Left ventricle myocardium superior (tissue), 1 donor: ENCODE data around the gene RAB3IP. TPM values are rescaled to one million over a fixed set of nuclear protein-coding genes. Genes with fewer than 3 reads are reported as not detected.
"Not testable (repeated sequence)": the region's sequence is repeated elsewhere in the genome, so short reads cannot be mapped to it uniquely, and the experiment has no call there.

Source experiments
- ATAC-seq: fragments of 200-7000 bp; cut with Tn5 transposase; one replicate; pipeline ENCODE4 v1.9.1; 2020; ENCODE audit warnings: mild to moderate bottlenecking, moderate library complexity
- DNase-seq: peaks from one replicate; pipeline ENCODE4 v3.0.0-alpha.2; 2020
- intact Hi-C: fragments of 100-400 bp; cut with micrococcal nuclease; formaldehyde crosslinking; loops from one replicate; pipeline ENCODE4 v1.11.0; 2022
- total RNA-seq: library from RNA; stranded (reverse); fragmentation: NEBNext Ultra II Directional; extraction: Animal tissue kit (Norgen Biotek cat#: 25700); gene quantifications from one replicate; pipeline ENCODE4 v1.2.1, GENCODE V29; 2021
- donor health status: DM: no; HTN: yes; CAD: no; lungs with severe emphysema.

Gene RAB3IP
- total RNA-seq, 1 donor from 2014 or later: 39.4 TPM

DNA sequence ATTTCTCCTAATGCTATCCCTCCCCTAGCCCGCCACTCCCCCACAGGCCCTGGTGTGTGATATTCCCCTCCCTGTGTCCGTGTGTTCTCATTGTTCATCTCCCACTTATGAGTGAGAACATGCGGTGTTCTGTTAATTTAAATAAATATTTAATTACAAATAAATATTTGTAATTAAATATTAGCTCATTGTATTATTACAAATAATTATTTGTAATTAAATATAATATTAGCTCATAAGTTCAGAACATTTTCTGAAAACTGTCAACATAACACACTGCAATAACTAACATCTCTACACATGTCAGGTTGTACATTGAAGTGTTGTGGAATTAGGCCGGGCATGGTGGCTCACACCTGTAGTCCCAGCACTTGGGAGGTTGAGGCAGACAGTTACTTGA is 5.4 kb downstream of the RAB3IP start:
- no peak for DNase-seq
- intact Hi-C loops: no loop called here
- ATAC-seq: no peak

- ATAC-seq (no peak), DNase-seq (no peak)
- intact Hi-C loops: no loop called here
Observed at GRCh38 chr12:69751476-69751875, 12.8 kb downstream of the RAB3IP start.

GRCh38 chr12:69755302-69755701 is 16.6 kb downstream of the RAB3IP start:
- DNase-seq (no peak), ATAC-seq (peak; percentile 48)
- intact Hi-C loops: no loop called here

DNA sequence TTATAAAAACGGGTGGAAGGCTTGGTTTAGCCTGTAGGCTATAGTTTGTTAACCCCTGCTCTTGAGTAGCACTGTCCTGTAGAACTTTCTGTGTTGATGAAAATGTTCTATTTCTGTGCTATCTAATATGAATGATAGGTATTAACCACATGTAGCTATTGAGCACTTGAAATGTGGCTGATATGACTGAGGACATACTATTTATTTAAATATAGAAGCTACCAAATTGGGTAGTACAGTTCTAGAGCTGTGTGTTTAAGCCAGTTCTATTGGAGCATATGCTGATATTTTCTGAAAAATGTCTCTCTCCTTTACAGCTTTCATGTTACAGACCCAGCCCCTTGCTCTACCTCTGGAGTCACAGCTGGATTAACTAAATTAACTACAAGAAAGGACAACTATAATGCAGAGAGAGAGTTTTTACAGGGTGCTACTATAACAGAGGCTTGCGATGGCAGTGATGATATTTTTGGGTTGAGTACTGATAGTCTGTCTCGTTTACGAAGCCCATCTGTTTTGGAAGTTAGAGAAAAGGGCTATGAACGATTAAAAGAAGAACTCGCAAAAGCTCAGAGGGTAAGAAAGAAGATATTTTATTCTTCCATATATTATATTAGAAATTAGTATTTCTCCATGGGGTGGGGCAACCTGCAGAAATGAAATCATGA is 17.6 kb downstream of the RAB3IP start:
- peak; percentile 91 for ATAC-seq
- no peak for DNase-seq

DNA sequence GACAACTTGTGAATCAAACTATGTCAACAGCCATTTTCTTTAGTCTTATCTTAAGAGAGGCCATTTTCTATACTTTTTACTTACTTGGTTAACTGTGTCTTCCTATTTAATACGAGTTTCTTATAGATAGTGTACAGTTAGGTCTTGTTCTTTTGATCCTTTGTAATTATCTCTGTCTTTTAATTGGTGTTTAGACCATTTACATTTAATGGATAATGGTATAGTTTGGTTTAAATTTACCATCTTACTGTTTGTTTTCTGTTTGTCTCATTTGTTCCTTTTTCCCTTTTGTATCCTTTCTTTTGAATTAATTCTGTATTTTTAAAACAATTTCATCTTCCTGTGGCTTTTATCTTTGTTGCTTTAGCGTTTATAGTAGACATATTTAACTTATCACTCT is 19.4 kb downstream of the RAB3IP start:
- DNase-seq: no peak
- ATAC-seq: no peak
- intact Hi-C loops: no loop called here

More for the DNA sequence above, 17.6 kb downstream of the RAB3IP start:
- intact Hi-C loops: no loop called here

GRCh38 chr12:69759581-69759980 is 20.9 kb downstream of the RAB3IP start:
- intact Hi-C loops, DNase-seq, ATAC-seq: not testable (repeated sequence)

GRCh38 chr12:69765515-69765914 is 26.9 kb downstream of the RAB3IP start:
- DNase-seq (no peak), ATAC-seq (no peak)
- intact Hi-C loops: no loop called here

DNA sequence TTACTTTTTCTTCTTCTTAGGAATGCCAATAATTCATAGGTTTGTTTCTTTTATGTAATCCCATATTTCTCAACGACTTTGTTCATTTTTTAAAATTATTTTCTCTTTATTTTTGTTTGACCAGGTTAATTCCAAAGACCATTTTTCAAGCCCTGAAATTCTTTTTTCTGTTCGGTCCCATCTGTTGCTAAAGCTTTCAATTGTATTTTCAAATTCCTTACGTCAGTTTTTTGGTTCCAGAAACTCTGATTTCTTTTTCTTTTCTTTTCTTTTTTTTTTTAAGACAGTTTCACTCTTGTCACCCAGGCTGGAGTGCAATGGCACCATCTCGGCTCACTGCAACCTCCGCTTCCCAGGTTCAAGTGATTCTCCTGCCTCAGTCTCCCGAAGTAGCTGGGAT is 27.6 kb downstream of the RAB3IP start:
- ATAC-seq: no peak
- DNase-seq: no peak
- intact Hi-C loops: no loop called here

DNA sequence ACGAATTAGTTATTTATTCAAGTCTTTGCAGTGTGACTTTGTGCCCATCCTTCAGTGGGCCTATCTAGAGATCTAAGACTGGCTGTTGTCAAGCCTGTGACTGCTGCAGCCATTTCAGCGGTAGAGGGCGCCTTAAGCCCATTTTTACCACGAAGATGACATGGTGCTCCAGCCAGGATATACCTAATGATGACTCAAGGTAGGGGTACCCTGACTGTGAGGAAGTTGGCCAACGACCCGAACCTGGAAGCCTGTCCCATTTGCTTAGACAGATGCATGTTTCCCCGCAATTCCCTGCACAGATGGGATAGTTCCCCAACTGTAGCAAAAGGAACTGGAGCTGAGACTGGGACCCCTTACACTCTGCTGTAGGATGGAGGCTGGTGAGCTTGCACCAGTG is 41.3 kb downstream of the RAB3IP start:
- intact Hi-C loops: no loop called here
- DNase-seq: no peak
- no peak for ATAC-seq

- intact Hi-C loops: no loop called here
- no peak for ATAC-seq
- DNase-seq: no peak
Observed at GRCh38 chr12:69783365-69783764, 44.7 kb downstream of the RAB3IP start.

DNA sequence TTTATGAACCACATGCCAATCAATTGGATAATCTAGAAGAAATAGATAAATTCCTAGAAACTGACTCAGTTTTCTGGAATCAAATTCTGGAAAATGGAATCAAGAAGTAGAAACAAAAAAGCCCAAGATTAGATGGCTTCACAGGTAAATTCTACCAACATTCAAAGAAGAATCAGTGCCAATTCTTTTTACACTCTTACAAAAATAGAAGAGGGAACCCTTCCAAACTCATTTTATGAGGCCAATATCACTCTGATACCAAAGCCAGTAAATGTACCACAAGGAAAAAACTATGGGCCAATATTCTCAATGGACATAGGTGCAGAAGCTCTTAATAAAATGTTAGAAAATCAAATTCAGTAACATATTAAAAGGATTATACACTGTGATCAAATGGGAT is 50.7 kb downstream of the RAB3IP start:
- DNase-seq (no peak), ATAC-seq (no peak)
- intact Hi-C loops: no loop called here

DNA sequence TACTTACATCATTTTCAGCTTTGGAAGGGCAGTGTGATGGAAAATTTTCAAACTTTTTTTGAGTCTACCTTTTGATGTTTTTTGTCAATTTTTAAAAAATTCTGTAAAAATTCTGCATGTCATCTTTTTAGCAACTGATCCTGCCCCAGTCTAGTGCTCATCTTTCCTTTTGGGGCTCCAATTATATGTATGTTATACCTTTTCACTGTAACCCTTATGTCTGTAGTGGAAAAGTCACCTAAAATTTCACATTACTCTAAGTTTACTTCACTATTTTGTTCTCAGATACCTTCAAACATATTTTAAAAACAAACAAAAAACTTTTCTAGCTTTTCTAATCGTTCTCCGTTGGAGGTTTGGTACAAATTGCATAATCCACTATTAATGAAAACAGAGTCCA is 53.9 kb downstream of the RAB3IP start:
- intact Hi-C loops: no loop called here
- DNase-seq (no peak), ATAC-seq (no peak)

DNA sequence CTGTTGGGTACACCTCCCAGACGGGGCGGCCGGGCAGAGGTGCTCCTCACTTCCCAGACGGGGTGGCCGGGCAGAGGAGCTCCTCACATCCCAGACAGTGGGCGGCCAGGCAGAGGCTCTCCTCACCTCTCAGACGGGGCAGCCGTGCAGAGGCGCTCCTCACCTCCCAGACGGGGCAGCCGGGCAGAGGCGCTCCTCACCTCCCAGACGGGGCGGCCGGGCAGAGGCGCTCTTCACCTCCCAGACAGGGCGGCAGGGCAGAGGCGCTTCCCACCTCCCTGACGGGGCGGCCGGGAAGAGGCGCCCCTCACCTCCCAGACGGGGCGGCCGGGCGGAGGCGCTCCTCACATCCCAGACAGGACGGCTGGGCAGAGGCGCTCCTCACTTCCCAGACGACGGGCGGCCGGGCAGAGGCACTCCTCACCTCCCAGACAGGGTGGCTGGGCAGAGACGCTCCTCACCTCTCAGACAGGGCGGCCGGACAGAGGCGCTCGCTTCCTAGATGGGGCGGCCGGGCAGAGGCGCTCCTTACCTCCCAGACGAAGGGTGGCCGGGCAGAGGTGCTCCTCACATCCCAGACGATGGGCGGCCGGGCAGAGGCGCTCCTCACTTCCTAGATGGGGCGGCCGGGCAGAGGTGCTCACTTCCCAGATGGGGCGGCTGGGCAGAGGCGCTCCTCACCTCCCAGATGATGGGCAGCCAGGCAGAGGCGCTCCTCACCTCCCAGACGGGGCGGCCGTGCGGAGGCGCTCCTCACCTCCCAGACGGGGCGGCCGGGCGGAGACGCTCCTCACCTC is 68.6 kb downstream of the RAB3IP start:
- intact Hi-C loops, DNase-seq, ATAC-seq: not testable (repeated sequence)

GRCh38 chr12:69810870-69811498 is 72.3 kb downstream of the RAB3IP start:
- DNase-seq (no peak), ATAC-seq (no peak)
- intact Hi-C loops: no loop called here

GRCh38 chr12:69816082-69816481 is 77.4 kb downstream of the RAB3IP start:
- ATAC-seq: no peak
- intact Hi-C loops: no loop called here
- no peak for DNase-seq

DNA sequence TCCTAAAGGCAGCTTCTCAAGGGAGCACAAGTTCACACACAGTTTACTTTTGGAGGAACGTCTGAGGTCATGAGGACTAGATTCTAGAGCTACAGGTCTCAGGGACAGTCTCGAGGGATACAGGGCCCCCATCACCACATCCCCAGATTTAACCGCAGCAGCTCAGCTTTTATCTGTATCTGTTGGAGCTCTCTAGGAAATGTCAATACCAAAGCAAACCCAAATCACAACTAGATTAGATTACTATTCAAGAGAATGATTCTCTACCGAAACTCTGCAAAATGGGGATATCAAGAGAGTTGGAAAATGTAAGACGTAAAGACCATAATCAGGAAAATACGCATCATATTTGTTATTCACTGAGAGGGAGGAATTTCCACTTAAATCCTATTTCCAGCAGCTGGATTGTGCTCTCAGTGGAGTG is 82.4 kb downstream of the RAB3IP start:
- no peak for ATAC-seq
- intact Hi-C loops: no loop called here
- no peak for DNase-seq

GRCh38 chr12:69821456-69822159 is 82.9 kb downstream of the RAB3IP start:
- DNase-seq (no peak), ATAC-seq (peak; percentile 26)
- intact Hi-C loops: no loop called here

DNA sequence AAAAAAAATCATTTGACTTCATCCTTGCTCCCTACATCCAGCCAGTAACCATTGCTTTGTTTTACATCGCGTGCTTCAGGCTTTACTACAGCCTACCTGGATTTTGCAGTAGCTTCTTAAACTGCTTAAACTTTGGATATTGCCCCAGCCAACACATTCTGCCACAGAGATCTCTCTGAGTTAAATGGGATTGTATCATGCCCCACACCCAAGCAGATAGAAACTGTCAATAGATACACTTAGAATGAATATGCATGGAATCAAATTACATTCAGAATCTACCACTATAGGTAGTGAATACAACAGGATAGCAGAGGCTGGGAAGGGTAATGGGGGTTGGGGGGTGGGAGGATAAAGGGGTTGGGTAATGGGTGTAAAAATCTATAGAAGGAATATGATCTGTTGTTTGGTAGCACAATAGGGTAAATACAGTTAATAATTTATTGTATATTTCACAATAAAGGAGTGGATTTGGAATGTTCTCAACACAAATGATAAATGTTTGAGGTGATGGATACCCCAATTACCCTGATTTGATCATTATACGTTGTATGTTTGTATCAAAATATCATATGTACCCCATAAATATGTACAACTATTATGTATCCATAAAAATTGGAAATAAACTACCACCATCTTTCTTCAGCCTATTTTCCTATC is 83.7 kb downstream of the RAB3IP start:
- ATAC-seq (no peak), DNase-seq (no peak)

GRCh38 chr12:69824028-69824427 is 85.4 kb downstream of the RAB3IP start:
- no peak for ATAC-seq
- intact Hi-C loops: no loop called here
- DNase-seq: no peak

More for the DNA sequence above, 83.7 kb downstream of the RAB3IP start:
- intact Hi-C loops: no loop called here
